Pons (tissue), 1 donor: Measurements from ENCODE around the gene HIC2.
"Not testable (repeated sequence)": the region's sequence is repeated elsewhere in the genome, so short reads cannot be mapped to it uniquely, and the experiment has no call there.

Experiments used
- DNase-seq: peaks from one replicate; pipeline ENCODE4 v3.0.0-alpha.2; 2016; ENCODE audit warnings: low spot score

HIC2 gene

DNA sequence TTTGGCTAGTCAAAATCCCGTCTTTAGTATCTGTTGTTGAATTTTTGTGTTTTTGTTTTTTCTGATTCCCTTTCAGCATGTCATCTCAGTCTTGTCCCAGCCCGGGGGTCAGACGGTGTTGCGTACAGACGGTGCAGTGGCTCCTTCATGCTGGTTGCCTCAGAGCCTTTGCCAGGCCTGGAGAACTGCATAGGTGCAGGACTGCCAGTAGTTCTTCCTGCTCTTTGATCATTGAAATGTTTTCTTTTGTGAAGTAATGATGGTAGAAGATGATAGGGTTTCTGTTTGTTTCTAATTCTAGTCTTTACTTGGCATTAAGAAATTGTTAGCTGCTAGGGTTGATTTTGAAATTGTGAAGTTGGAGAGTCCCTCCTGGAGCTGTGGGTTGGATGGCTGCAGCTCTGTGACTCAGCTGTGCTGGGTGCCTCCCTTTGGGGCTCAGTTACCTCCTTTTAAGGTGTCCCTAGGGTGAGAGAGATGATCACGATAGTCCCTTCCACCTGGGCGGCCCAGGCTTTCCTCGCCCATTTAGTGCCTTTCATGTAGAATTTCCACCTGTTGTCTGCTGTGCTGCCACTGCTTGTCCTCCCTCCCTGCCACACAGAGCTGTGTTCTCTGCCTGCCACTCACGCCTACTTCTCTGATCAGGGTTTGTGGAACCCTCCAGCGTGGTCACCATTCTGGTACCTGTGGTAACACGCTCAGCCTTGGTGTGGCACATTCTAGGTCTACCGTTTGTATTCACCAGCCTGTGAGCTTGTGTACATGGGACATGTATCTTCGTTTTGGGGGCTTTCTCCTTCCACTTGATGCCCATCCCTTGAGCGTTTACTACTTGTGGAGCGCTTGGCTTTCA lies 17.4 kb downstream of the HIC2 start:
- not testable (repeated sequence) for DNase-seq

DNA sequence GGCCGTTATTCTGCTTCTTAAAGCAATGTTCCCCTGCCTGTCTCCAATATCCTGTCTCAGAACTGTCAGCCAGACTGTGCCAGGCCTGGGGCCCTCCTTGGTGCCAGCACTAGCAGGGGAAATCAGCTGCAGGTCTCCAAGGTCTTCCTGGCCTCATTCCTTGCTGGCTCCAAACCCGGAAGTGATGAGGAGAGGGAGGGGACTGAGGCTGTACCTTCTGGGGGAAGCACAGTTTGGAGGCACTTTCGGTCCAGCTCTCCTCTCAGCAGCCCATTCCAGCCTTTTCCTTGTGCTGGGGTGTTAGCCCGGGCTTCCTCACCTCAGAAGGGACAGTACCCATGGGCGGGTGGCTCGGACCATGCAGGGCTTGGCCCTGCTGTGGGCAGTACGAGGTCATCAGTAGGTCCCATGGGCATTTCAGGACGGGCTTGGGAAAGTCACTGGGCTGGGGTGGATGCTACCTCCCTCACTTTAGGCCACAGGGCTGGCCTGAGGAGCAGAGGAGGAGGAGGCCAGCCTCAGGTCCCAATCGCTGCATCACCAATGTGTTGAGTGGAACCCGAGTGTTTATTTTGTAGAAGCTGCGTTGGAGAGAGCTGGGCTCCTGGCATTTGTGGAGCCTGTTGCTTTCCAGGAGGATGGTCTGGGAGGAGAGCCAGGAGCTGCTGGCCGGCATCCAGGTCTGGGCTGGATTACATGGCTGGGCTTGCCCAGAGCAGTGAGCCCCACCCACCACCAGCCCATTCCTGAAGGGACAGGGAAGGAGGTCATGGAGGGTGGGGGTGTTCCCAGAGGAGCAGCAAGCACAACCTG lies 19.0 kb downstream of the HIC2 start:
- DNase-seq, result not testable (repeated sequence)

DNA sequence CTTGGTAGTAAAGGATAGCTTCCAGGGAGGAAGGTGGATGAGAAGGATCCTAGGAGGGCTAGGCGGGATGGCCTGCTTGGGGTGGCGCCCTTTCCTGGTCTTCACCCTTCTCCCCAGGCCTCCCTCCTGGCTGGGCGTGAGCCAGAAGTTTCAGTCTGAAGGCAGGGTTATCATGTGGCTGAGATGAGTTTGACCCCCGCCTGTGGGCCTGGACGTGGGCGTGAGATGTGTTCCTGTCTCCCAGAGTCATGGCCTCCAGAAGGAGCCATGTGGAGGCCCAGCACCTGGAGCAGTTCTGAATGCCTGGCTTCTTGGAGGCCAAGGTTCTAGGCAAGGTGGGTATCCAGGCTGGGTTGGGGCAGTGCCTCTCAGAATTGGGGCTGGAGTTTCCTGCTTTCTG lies 20.8 kb downstream of the HIC2 start:
- DNase-seq, result not testable (repeated sequence)

DNA sequence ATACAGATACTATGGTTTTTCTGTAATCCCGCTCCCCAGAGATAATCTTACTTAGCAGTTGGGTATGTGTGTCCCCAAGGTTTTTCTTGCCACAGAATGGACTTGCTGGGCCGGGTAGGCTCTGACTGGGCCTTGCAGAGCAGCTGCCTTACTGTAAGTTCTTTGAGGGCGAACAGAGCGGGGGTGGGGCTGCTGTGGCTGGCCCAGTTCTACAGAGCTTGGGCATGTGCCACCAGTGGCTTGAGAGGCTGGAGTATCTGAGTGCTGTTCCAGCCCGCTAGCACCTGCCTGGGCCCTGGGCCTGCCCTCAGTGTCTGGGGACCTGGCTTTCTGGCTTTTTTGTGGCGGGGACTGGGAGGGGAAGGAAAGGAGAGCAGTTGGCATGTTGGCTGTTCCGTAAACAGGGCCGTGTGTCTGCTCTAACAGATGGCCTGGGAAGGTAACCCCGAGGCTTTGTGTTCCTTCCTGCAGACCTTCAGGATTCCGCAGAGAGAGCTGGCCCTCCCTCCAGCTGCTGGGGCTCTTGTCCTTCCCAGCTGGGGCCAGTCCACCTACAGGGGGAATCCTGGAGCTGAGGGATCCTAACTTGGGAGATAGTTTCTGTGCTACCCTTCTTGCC lies 23.0 kb downstream of the HIC2 start:
- not testable (repeated sequence) for DNase-seq

DNA sequence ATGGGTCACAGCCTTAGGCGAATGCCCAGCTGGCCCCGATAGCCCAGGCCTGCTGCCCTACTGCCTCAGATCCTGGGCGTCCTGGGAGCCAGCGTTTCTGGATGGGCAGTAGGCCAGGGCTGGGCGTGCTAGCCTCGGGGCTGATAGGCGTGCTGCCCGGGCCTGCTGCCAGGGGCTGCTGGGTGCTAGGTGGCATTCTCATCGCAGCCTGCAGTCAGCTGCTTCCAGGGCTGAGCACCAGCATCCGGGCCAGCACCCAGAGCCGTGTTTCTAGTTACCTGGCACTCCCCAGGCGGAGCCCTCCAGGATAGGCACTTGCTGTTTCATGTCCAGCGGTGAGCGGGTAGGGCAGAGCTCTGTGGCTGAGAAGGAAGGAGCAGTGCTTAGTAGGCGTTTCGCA lies 23.5 kb downstream of the HIC2 start:
- DNase-seq, result not testable (repeated sequence)

DNA sequence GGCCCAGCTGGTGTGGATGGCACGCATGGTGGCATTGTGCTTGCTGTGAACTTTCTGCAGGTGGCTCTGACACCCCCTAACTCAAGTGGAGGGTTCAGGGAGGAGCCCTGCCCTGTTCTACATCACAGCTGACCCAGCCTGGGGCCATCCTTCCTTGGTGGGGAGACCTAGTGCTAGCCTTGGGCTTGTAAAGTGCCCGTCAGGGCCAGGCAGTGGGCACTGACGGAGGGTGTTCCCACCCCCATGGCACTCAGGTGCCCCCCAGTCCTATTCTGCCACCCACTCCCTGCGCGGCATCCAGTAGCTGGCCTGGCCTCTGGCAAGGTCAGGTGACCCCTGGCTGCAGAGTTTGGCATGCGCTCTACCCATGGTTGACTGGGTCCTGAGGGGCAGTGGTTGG lies 24.0 kb downstream of the HIC2 start:
- DNase-seq, result not testable (repeated sequence)

DNA sequence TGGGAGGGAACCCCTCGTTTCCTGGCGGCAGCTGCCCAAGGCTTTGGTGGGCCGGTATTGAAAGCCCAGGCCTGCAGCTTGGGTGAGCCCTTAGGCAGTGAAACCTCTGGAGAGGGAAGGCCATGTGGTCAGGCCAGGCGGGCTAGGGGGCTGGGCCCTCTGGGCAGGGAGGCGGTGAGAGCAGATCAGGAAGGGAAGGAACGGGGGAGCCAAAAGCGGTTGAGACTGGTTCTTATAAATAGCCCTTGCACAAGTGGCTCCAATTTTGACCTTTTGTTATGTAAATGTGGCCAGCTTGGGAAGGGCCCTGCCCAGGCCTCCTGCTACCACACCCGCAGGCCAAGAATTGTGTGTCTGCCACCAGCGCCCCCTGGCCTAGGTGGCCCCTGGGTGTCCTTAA lies 25.0 kb downstream of the HIC2 start:
- not testable (repeated sequence) for DNase-seq

DNA sequence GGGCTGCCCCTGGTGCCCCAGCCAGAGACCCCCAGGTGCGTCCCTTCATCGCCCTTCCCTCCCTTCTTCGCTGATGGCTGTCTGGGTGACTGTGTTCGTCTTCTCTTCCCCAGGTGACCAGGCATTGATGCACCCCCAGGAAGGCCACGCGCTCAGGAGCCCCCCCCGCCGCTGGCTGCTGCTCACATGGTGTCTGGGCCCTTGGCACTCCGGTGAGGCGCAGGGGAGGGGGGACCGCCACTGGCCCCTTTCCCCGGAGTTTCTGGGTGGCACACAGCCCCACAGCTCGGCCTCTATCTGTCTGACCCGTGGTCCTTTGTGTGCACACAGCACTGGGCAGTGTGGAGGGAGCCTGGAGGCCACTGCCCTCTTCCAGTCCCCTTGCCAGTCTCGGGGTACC lies 25.5 kb downstream of the HIC2 start:
- DNase-seq, result not testable (repeated sequence)

DNA sequence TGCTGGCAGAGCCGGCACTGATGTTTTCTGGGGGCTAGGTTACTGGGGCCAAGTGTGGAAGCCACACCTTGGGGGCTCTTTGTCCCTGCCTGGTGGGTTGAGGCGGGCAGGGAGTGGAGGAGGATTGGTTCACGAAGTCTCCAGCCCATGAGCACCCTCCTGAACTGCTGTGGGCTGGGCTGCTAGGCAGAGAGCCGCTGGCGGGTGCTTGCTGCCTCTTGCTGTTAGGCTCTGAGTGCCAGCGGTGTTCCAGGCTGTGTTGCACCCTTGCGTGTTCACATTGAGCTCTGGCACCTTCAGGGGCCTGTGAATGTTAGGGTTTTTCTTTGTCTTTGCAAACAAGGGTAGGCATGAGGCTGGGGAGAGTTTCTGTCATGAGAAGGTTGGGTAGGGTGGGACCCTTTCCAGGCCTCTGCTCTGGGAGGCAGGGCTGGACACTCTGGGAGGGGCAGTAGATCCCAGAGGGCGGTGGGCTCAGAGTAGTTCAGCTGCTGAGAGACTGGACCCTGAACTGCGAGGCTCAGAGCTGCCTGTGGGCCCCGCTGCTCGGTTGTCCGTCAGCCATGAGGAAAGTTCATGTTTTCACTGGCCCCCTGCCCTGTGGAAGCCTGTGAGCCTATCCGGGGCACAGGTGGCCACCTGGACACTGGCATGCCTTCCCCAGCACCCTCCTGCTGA lies 26.0 kb downstream of the HIC2 start:
- DNase-seq, result no peak

DNA sequence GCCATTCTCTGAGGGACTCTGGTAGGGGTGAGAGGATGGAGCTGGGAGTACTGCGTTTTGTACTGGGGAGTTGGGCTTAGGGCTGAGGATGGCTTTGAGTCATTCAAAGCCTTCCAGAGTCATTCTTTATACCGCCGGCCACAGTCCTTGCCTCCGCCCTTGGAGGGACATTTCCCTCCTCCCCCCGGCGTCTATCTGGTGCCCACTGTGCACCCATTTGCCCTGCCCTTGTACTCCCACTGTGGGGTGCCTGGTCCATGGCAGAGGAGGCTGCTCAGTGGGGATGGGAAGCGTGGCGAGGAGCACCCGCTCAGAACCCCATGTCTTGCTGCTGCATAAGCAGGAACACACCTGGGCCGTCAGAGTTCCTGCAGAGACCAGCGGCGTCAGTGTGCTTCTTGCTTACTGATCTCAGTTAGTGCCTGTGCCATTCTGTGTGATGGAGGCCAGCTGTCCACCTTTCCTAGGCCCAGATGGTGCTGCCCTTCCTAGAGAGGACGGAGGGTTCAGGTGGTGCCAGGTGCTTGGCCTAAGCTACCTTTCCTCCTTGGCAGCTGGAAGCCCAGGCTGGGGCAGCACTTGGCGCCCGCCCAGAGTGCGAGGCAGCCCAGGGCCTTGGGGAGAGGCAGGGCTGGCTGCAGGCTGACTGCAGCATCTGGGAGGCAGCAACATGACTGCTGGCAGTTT lies 26.7 kb downstream of the HIC2 start:
- DNase-seq, result no peak

DNA sequence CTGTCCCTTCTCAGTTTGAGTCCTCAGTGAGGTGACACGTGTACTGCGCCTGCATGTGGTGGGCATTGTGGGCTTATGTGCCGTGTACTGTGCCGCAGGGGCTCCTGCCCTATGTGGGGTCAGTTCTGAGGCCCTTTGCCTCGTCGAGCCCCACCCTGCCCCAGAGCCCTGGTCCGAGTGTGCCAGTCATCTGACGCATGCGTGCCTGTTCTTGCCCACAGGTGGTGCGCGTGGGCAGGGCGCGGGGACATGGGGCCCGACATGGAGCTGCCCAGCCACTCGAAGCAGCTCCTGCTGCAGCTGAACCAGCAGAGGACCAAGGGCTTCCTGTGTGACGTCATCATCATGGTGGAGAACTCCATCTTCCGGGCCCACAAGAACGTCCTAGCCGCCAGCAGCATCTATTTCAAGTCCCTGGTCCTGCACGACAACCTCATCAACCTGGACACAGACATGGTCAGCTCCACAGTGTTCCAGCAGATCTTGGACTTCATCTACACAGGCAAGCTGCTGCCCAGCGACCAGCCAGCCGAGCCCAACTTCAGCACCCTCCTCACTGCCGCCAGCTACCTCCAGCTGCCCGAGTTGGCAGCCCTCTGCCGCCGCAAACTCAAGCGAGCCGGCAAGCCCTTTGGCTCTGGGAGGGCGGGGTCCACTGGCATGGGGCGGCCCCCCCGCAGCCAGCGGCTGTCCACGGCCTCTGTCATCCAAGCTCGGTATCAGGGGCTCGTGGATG lies 27.7 kb downstream of the HIC2 start:
- no peak for DNase-seq

DNA sequence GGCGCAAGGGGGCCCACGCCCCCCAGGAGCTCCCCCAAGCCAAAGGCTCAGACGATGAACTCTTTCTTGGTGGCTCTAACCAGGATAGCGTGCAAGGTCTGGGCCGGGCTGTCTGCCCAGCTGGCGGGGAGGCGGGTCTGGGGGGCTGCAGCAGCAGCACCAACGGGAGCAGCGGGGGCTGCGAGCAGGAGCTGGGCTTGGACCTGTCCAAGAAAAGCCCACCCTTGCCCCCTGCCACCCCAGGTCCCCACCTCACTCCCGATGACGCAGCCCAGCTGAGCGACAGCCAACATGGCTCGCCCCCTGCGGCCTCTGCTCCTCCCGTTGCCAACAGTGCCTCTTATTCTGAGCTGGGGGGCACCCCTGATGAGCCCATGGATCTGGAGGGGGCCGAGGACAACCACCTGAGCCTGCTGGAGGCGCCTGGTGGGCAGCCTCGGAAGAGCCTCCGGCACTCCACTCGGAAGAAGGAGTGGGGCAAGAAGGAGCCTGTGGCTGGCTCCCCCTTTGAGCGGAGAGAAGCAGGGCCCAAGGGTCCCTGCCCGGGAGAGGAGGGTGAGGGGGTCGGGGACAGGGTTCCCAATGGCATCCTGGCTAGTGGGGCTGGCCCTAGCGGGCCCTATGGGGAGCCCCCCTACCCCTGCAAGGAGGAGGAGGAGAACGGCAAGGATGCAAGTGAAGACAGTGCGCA lies 28.4 kb downstream of the HIC2 start:
- no peak for DNase-seq

DNA sequence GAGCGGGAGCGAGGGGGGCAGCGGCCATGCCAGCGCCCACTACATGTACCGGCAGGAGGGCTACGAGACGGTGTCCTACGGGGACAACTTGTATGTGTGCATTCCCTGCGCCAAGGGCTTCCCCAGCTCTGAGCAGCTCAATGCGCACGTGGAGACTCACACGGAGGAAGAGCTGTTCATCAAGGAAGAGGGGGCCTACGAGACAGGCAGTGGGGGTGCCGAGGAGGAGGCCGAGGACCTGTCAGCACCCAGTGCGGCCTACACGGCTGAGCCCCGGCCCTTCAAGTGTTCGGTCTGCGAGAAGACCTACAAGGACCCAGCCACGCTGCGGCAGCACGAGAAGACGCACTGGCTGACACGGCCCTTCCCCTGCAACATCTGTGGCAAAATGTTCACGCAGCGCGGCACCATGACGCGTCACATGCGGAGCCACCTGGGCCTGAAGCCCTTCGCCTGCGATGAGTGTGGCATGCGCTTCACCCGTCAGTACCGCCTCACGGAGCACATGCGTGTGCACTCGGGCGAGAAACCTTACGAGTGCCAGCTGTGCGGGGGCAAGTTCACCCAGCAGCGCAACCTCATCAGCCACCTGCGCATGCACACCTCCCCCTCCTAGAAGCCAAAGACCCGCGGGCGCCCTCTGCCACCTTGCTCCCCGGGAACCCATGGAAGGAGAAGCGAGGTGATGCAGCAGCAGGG lies 29.1 kb downstream of the HIC2 start:
- no peak for DNase-seq

DNA sequence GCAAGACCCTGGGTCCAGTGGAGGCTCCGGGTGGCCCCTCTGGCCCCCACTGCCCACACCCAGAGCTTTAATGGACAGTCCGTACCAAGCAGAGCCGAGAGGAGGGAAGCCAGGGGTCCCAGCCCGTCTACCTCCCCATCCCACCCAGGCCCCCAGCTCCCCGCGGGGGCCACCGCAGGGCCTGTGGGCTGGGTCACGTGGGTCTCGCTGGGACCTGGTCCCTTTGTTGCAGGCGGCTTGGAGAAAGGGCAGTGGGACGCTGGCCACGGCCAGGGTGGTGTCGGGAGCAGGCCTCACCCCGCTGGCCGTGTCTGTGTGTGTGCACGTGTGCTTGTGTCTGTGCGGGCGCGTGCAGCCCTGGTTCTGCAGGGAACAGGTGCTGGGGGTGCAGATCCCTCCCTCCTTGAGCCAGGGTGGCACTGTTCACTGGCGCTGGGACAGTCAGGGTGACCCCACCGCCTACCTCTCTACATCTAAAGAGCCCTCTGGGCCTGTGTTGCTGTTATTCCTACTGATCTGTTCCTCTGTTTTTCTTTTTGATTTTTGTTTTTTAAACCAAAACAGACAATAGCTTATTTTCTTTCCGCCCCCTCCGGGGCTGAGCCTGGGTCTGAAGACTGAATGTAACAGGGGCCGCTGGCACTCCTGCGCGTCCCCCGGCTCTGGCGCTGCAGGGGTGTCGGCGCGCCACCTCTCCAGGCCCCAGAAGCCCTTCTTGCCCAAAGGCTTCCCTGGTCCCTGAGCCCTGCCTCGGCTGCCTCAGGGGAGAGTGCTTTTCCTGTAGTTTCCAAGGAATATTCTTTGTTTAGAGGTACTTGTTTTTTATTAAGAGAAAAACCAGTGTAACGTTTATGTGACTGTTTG lies 29.9 kb downstream of the HIC2 start:
- DNase-seq, result no peak

DNA sequence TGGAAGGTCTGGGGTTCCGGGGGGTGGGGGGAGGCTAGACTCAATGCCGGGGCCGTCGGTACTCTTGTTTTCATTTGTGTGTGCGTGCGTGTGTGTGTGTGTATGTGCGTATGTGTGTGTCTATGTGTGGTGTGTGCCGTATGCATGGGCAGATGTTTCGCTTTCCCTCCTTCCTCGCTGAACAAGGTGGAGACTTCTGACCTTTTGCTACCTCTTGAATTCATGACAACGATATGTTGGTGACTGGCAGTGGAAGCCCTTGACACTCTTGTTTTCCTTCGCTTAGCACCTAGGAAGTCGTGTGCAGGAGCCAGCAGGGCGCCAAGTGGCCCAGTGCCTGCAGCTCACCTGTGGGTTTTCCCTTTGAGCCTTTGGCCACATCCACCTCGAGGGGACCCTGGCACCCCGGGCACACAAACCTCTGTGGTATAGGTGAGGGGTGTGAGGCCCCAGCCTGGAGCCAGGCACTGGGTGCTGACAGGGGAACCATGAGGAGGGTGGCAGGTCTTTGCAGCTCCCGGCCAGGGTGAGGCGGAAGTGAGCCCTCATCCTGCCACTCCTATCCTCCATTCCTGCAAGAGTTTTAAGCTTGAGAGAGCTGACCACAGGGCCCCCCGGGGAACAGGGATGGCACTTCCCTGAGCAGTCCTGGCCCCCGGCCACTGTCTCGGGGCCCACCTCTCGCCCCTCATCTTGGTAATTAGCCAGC lies 30.7 kb downstream of the HIC2 start:
- no peak for DNase-seq

DNA sequence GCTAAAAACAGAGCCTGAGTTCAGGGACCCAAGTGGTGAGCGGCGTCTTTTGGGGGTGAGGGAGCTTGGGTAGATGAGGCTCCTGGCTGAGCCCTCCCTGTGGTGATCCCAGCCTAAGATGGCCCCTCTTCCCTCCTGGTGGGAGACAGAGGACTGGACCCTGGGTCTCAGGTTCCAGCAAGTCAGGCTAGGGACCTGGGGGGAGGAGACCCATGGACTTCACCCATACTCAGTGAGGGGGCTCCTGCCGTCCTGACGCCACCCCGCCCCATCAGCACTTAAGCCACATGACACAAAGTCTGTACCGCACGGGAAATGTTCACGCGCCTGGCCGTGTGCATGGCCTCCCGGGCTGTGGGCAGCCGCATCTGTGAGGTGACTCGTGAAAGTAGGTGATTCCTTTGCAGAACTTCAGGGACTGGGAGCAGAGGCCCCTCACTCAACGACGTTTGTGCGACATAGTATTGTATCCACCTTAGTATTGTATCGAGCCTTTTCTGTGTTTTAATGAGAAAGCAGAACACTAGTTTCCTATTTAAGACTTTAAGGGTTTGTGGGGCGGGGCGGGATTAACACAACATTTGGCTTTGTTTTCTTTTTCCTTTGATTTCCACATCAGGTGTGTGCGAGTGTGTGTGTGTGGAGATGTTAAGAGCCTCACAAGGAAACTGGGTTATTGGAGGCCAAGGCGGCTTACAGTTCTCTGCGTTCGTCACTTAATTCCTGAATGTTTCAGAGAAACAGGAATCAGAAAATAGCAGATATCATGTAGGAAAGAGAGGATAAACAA lies 31.7 kb downstream of the HIC2 start:
- no peak for DNase-seq
